Measurements from ENCODE around the gene PCMTD2.

DNA sequence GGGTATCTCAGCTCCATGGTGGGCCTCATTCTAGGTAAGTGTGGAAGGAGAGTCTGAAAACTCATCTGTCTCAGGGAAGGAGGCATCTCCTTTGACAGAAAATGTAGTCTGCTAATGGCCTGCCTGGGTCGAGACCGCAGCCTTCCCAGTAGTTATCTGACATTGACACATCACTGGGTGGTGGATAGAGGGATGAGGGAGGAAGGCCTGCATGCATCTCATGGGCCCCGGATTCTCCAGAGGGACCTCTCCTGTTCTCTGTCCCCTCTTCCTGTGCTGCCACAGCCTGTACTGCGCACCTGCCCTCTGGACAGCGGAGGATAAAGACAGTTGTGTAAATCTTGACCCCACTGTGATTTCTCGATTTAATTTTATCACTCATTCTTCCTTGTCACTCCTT, 4.7 kb downstream of the PCMTD2 start:
- no peak for TF ChIP-seq POLR2A (IDR thresholded peaks at IDR 0.05)
- TF ChIP-seq, protein P1, sequence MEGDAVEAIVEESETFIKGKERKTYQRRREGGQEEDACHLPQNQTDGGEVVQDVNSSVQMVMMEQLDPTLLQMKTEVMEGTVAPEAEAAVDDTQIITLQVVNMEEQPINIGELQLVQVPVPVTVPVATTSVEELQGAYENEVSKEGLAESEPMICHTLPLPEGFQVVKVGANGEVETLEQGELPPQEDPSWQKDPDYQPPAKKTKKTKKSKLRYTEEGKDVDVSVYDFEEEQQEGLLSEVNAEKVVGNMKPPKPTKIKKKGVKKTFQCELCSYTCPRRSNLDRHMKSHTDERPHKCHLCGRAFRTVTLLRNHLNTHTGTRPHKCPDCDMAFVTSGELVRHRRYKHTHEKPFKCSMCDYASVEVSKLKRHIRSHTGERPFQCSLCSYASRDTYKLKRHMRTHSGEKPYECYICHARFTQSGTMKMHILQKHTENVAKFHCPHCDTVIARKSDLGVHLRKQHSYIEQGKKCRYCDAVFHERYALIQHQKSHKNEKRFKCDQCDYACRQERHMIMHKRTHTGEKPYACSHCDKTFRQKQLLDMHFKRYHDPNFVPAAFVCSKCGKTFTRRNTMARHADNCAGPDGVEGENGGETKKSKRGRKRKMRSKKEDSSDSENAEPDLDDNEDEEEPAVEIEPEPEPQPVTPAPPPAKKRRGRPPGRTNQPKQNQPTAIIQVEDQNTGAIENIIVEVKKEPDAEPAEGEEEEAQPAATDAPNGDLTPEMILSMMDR (IDR thresholded peaks at IDR 0.05) = no peak
